Hematopoietic multipotent progenitor cell (in vitro differentiated cells): Measurements from ENCODE around the gene TWF2. TPM values are rescaled to one million over a fixed set of nuclear protein-coding genes. Genes with fewer than 3 reads are reported as not detected.
A peak's percentile ranks its signal among the peaks of the same experiment; 100 is the strongest.

ENCODE experiments used
- DNase-seq, 3 donors: peaks; one replicate each; pipeline ENCODE4 v3.0.0-alpha.2; 2011 to 2015; ENCODE audit warnings: low read depth in 2 of 3, low spot score in 2 of 3
- total RNA-seq: library from RNA; depleted of rRNA; stranded (reverse); fragments of >200 nt; gene quantifications from one replicate; pipeline ENCODE4 v1.2.3, GENCODE V29; 2012

The TWF2 gene
- total RNA-seq, 1 donor: 157 TPM

DNA sequence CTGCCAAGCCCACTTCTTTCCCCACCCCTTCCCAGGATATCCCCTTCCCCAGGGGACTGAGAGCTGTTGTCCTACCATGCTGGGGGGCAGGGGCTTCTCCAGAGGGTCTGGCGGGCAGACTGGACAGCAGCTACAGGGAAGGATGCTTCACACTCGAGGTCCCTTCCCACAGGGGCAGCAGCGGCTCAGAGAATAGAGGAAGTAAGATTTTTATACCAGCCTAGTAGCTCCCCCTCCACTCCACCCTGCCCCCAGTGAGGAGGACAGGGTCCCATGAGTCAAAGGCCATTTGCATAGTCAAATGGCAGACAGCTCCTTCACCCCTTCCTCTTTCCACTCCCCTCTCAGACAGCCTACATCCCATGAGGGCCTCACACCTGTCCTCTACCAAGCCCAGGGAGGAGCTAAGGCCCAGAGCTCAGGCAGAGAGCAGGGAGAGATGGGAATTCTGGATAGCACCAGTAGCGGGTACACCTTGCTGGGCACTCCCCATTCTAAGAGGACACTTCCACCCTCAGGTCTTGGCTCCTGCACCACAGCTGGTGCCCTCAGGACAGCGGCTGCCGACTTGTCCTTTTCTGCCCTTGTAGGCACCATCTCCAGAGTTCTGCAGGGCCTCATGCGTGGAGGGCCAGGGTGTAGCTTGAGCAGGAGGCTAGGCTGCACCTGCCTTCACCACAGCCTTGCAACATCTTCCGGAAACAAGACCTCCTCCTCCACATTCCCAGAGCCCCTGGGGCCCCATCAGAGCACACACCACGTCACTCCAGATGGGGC is 13.3 kb downstream of the TWF2 start, which contains the start of gene TLR9:
Gene TLR9 (minus strand): TSS at position 194 of the 777 bp plus-strand sequence. CDS start 116 bp downstream, at position 78.
- DNase-seq: peak in 2 of 3 donors; percentile 84 to 92

DNA sequence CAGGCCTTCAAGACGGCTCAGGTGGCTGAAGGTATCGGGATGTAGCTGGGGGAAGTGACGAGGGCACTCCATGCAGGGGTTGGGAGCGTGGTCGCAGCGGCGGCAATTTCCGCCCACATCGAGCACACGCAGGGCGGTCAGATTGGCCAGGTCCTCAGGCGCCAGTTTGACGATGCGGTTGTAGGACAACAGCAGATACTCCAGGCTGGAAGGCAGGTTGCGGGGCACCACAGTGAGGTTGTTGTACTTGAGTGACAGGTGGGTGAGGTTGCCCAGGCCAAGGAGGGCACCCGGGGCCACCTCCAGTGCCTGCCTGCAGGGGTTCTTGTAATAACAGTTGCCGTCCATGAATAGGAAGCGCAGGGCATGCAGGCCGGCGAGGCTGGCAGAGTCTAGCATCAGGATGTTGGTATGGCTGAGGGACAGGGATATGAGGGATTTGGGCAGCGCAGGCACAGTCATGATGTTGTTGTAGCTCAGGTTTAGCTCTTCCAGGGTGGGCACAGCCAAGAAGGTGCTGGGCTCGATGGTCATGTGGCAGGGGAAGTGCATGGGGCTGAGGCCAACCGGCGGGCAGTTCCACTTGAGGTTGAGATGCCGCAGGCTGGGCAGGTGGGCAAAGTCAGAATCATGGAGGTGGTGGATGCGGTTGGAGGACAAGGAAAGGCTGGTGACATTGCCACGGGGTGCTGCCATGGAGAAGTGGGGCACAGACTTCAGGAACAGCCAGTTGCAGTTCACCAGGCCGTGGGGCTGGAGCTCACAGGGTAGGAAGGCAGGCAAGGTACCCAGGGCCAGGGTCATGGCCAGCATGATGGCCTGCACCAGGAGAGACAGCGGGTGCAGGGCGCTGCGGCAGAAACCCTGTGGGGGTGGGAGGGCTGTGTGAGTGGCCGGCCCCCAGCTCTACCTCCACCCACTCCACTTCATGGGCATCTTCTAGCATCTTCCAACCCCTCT is 15.2 kb downstream of the TWF2 start:
- no peak for DNase-seq

DNA sequence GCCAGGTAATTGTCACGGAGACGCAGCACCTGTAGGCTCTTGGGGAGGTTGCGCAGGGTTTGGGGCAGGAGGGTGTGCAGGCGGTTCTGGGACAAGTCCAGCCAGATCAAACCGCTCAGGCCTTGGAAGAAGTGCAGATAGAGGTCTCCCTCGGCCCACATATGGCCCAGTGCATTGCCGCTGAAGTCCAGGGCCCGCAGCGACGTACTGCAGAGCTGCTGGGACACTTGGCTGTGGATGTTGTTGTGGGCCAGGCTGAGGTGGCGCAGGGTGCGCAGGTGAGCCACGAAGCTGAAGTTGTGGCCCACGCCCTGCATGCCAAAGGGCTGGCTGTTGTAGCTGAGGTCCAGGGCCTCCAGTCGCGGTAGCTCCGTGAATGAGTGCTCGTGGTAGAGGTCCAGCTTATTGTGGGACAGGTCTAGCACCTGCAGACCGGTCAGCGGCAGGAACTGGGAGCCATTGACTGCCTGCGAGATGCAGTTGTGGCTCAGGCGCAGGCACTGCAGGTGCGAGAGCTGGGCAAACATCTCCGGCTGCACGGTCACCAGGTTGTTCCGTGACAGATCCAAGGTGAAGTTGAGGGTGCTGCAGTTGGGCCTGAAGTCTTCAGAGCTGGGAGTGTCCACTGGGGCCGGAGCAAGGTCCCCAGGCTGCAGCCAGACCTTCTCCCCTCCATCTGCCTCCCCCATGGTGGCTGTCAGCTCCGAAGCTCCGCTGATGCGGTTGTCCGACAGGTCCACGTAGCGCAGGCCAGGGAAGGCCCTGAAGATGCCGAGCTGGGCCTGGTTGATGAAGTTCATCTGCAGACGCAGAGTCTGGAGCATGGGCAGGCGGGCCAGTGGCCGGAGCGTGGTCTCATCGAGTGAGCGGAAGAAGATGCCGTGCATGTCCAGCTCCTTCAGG is 16.4 kb downstream of the TWF2 start:
- no peak for DNase-seq

DNA sequence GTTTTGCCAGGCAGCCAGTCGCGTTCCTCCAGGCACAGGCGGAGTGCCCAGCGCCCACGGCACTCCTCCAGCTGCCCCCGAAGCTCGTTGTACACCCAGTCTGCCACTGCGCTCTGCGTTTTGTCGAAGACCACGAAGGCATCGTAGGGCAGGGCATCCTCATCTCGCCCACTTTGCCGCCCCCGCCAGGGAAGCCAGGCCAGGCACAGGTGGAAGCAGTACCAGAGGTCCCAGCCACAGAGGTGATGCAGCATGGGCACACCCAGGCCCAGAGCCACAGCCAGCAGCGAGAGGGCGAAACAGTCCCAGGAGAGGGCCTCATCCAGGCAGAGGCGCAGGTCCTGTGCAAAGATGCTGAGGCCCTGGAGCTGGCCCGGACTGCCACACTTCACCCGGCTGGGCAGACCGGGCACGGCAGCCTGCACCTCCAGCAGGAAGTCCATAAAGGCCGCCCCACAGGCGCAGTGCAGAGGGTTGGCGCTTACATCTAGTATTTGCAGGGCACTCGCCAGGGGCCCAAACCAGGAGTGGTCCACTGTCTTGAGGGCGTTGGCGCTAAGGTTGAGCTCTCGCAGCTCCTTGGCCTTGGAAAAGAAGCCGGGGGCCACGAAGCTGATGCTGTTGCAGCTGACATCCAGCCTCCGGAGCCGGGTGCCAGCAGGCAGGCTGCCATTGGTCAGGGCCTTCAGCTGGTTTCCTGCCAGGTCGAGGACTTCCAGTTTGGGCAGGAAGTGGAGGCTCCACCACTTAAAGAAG is 17.2 kb downstream of the TWF2 start:
- DNase-seq: no peak

- no peak for DNase-seq
These were observed 17.8 kb downstream of the TWF2 start for GRCh38 chr3:52221141-52221562.

GRCh38 chr3:52220380-52221026 is 18.5 kb downstream of the TWF2 start:
- DNase-seq: peak; percentile 77 to 86 (median 79)

DNA sequence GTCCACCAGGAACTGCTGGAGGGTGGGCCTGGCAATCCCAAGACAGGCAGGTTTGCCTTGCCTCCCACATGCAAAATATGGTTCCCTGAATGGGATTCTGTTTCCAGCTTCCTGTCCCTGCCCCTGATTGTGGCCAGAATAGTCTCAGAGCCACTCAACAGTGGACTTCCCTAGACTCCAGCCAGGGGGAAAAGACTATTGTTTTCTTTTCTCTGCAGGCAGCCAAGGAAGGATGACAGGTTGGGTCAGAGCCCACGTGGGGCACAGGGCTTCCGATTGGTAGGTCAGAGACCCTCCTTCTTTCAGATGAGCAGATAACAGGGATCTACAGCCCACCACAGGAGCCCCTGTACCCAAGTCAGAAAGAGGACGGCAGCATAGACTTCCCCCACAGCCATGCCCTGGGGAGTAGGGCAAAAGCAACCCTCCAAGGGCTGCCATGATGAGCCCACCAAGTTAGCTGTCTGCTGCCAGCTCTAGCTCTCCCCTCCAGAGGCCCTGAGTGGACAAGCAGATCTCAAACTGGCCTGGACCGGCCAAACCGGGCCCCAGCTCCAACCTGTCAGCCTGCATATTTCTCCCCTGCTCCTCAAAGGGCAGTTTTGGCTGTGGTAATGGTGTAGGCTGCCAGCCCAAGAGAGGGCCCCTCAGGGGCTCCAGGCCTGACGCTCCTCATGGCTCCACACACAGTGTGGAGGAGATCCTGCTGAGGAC is 19.9 kb downstream of the TWF2 start:
- DNase-seq: no peak

DNA sequence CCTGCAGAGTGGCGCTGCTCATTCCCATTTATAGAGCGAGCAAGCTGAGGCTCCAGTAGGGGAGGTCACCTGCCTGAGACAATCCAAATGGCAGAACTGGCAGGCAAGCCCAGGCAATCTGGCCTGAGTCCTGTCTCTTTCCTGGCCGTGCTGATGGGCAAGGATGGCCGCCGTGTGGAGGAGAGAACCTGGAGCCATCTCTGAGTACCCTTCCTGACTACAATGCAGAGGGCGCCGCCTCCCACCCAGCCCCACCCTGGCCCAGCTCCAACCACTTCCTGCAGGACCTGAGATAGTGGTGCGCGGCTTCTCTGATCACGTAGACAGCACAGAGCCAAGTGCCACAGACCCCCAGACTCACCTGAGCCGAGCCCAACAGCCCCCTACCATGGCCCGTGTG is 20.5 kb downstream of the TWF2 start:
- DNase-seq: no peak

GRCh38 chr3:52218026-52218425 is 20.9 kb downstream of the TWF2 start:
- no peak for DNase-seq

DNA sequence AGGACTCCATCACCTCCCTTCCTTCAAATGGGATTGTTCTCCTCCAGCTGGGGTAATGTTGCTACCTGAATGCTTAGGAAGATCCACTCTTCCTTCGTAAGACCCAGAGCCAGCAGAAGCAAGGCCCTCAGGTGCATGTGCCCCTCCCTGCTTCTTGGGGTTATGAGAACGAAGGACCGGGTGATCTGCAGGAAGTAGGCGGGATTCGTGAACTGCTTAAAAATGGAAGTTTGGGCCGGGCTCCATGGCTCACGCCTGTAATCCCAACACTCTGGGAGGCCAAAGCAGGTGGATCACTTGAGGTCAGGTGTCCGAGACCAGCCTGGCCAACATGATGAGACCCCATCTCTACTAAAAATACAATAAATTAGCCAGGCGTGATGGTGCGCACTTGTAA is 21.6 kb downstream of the TWF2 start:
- no peak for DNase-seq

- DNase-seq: peak in 2 of 3 donors; percentile 62 to 79
These were observed 22.2 kb downstream of the TWF2 start for GRCh38 chr3:52216585-52217408.

DNA sequence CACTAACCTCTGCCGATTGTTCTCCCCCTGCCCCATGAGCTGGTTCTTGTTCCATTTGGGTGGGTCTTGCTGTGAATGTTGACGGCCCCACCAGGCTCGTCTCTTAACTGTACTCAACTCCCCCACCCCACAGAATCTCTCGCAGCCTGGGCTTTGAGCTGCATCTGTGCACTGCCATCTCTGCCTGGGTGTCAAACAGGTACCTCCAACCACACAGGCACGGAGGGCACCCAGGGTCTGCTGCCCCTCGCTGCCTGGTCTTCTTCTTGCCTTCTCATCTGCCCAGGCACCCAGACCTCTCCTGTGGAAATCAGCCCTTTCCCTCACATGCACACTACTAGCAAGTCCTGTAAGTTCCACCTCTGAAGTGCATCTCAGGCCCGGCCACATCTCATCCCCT is 23.6 kb downstream of the TWF2 start:
- no peak for DNase-seq

GRCh38 chr3:52213901-52214300 is 25.1 kb downstream of the TWF2 start:
- DNase-seq: no peak

DNA sequence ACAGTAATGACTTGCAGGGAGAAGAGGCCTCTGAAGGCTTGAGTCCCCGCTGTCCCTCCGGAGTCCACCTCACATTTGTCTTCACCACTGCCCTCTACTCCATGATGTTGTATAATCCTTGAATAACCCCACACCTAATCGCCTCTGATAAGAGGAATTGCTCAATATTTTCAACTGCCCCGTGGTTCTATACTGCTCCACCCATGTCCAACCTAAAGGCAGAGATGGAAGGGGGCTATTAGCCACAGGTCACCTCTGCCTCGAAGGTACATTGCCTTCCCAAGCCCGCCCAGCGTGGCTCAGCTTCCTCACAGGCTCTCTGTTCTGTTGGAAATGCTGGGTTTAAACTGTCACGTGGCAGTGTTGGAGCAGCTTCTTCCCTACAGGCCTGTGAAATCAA is 26.0 kb downstream of the TWF2 start:
- DNase-seq: no peak

DNA sequence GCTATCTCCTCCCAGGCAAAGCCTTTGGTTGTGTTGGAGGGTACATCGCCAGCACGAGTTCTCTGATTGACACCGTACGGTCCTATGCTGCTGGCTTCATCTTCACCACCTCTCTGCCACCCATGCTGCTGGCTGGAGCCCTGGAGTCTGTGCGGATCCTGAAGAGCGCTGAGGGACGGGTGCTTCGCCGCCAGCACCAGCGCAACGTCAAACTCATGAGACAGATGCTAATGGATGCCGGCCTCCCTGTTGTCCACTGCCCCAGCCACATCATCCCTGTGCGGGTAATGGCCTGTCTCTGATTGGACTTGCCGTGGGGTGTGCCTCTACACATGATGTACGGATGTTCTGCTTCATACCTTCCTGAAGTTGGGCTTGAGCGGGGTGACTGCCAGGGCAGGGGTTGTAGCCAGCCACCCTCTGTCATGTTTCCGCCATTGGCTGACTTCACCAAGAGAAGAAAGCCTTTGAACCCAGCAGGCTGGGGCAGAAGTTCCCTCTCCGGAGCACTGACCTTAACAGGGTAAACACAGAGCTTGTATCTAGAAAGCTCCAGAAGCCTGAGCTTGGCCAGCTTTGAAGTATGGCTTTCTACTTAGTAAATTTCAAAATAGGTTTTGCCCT is 27.6 kb downstream of the TWF2 start:
- DNase-seq: no peak

- no peak for DNase-seq
These were observed 28.4 kb downstream of the TWF2 start for GRCh38 chr3:52210550-52211046.

DNA sequence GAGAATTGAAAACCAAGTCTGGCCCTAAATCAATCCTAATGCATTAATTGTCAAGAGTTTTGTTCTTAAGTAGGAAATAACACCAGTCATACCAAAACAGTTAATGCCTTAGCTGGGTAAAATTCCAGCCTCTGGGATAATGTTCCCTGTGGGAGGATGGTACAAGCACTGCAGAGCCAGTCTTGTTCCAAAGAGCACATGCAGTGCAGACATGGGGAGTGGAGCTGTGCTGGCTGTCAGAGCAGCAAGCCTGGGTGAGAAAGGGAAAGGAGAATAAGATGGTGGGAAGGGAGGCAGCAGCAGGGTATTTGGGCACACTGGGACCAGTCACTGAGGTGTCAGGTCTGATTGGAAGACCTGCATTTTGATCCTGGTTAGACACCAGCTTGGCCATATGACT is 28.9 kb downstream of the TWF2 start:
- no peak for DNase-seq
